ENCODE data around the gene S100A5.

DNA sequence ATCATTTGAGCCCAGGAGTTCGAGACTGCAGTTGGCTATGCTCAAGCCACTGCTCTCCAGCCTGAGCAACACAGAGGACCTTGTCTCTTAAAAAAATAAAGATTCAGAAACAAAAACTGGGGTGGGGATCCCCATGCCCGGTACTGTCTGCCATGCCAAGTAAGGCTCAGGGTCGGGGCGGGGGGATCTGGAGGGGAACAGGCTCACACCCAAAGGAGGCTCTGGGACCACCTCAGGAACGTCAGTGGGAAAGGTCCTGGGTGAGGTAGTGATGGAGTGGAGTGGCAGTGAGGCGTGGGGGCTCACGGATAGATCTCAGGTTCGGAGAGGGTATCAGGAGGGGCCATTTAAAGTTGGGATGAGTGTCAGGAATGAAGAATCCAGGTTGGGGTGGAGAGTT is 5.6 kb upstream of the S100A5 start:
- TF ChIP-seq EP300 (IDR thresholded peaks at IDR 0.05): no peak
- TF ChIP-seq, protein P1, sequence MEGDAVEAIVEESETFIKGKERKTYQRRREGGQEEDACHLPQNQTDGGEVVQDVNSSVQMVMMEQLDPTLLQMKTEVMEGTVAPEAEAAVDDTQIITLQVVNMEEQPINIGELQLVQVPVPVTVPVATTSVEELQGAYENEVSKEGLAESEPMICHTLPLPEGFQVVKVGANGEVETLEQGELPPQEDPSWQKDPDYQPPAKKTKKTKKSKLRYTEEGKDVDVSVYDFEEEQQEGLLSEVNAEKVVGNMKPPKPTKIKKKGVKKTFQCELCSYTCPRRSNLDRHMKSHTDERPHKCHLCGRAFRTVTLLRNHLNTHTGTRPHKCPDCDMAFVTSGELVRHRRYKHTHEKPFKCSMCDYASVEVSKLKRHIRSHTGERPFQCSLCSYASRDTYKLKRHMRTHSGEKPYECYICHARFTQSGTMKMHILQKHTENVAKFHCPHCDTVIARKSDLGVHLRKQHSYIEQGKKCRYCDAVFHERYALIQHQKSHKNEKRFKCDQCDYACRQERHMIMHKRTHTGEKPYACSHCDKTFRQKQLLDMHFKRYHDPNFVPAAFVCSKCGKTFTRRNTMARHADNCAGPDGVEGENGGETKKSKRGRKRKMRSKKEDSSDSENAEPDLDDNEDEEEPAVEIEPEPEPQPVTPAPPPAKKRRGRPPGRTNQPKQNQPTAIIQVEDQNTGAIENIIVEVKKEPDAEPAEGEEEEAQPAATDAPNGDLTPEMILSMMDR (IDR thresholded peaks at IDR 0.05): no peak

All from gastroesophageal sphincter (tissue), 3 donors.